Measurements from ENCODE around the gene DBH.

Gene DBH

DNA sequence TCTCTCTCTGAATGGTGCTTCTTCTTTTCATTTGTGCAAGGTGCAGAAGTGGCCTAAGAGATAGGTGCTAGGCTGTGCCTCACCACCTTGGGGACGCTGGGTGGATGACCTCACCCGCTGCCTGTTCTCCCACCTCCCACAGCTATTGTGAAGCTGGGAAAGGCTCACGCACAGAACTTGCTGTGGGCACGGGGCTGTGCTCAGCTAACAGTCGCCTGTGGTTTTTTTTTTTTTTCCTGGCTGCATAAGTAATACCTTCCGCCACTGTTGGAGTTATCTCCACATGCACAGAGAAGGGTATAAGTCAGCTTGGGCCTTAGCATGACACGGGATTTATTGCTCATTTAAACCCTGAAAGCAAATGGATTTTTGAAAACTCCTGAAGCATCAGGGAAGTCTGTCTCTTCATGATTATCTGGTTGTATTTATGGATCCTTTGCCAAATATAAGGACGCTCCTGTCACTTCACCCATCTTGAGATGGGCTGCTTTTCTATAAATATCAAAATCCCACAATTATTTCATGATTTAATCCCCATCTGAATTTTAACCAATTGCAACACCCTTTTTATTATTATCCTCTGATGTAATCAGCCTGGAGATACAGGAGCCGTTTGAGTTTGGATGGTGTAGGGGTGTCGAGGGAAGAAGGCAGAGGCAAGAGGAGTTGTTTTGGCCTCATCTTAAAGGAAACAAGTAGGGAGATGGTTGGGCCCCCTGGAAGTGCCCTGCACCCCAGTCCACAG lies 9.0 kb downstream of the DBH start:
- peak in 1 of 3 experiments; percentile 22 for DNase-seq

GRCh38 chr9:133647148-133647547 lies 11.0 kb downstream of the DBH start:
- DNase-seq, result peak in 1 of 3 experiments; percentile 23

GRCh38 chr9:133647765-133648469 lies 11.8 kb downstream of the DBH start:
- DNase-seq, result no peak

- no peak for DNase-seq
Measured at GRCh38 chr9:133649194-133649593, 13.0 kb downstream of the DBH start.

- DNase-seq, result no peak
Measured at GRCh38 chr9:133650026-133650425, 13.9 kb downstream of the DBH start.

GRCh38 chr9:133653638-133654037 lies 17.5 kb downstream of the DBH start:
- peak in 1 of 3 experiments; percentile 62 for DNase-seq

DNA sequence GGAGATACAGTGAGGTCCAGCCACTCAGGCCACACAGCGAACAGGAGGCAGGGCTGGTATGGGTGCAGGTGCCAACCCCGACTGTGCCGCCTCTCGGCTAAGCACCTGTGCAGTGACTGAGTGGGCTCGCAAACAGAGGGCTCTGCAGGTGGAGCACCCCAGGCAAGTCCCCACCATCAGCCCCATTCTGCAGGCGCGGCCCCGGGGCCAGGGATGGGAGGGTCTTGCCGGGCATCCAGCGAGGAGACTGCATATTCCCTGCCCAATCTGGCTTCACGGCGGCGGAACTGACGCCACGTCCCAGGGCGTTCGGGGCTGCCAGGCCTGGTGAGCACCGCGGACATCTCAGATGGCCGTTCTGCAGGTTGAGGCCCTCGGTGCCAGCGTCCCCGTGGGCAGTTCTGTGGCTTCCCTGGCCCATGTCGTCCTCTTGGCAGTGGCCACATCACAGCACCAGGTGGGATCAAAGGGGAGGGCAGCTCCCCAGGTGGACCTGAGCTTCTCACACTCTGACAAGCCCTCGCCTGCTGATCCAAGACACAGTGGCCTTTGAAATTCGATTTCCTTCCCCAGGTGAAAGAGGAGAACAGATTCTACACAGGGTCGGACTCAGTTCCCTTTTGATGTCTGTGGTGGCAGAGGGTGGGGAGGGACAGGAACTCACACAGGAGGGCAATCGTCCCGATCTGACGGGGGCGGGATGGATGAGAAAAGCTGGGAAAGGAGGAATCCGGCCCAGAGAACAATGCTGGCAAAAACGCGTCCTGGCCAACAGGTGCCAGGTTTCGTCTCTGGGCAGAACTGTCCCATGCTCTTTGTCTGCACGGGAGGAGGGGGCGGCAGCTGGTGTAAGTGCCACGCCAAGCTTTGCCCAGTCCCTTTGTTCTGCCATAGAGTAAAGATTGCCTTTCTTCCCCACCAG lies 18.8 kb downstream of the DBH start:
- peak in 1 of 3 experiments; percentile 20 for DNase-seq

GRCh38 chr9:133655701-133656100 lies 19.5 kb downstream of the DBH start:
- DNase-seq, result no peak

GRCh38 chr9:133656211-133657119 lies 20.3 kb downstream of the DBH start:
- DNase-seq, result peak; percentile 25 to 74 (median 67)

GRCh38 chr9:133657120-133657661 lies 21.0 kb downstream of the DBH start:
- DNase-seq, result peak; percentile 25 to 84 (median 69)

- peak; percentile 42 to 88 (median 81) for DNase-seq
Measured at GRCh38 chr9:133658442-133659431, 22.6 kb downstream of the DBH start.

DNA sequence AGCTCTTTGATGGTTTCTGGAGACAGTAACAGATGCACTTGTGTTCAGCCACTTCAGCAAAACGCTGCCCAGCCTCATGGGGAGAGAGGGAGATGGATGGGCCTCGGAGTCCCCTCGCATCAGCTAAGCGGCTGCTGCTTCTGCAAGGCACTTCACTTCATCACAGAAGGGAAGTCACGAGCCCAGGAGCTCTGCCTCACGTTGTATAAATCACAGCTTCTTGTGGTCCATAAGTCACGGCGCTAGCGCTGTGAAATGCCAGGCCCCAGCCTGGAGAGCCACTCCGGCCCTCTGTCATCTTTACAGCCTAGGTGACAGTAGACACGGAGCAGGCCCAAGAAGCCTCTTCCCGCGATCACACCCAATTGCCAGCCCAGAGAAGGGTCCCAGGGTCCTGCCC lies 23.4 kb downstream of the DBH start:
- peak in 1 of 3 experiments; percentile 36 for DNase-seq

- DNase-seq, result no peak
Measured at GRCh38 chr9:133661846-133662540, 25.8 kb downstream of the DBH start.

DNA sequence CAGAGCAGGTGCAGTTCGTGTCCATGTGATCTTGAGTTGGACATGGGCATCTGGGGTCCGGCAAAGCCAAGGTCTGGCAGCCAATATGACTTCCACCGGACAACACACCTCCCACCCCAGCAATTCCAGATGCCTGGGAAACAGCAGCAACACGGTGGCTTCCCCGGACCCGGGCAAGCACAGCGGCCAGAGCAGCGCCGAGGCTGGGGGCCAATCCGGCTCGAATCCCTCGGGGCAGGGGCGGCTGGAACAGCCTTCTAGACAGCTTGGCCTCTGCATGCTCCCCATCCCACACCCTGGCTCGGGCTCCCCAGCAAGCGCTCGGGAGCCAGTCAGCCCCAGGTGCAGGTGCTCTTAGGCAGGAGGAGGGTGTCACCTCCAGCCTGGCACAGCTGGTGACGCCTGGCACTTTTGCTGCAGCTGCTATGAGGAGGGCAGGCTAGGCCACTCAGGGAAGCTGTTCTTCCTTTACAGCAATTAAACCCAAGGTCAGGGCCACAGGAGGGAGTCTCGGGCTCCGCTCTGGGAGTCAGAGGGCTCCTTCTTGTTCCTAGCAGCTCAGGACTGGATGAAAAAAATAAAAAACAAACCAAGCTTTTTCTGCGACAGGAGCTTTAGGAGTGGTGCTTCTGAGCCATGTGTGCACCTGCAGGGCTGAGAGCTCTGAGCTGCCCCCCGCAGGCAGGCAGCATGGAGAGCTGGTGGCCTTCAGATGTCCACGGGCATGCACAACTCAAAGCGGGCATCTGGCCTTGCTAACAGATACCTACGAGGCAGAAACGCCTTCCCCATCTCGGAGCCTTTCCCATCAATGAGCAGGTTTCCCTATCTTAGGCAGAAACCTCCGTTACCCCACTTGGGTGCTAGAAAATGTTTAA lies 28.2 kb downstream of the DBH start:
- peak; percentile 51 to 96 (median 91) for DNase-seq

- DNase-seq, result no peak
Measured at GRCh38 chr9:133665096-133665495, 28.9 kb downstream of the DBH start.

DNA sequence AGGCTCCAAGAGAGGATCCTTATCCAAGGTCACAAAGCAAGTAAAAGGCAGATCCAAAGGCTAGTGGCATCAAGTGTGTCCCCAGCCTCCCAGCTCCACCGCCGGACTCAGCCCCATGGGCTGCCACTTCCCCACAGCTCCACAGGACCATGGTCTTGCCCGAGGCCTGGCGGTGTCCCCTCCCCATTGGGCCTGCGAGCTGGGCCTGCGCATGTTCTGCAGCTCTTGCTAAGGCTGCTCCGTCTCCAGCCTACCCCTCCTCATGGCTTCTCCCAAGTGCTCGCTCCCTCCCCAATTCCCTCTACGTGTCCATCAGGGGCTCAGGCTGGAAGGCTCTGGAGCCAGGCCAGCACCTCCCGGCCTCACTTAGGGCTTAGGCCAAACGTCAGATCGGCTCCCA lies 29.4 kb downstream of the DBH start:
- DNase-seq, result no peak

- DNase-seq, result no peak
Measured at GRCh38 chr9:133666387-133666786, 30.2 kb downstream of the DBH start.

DNA sequence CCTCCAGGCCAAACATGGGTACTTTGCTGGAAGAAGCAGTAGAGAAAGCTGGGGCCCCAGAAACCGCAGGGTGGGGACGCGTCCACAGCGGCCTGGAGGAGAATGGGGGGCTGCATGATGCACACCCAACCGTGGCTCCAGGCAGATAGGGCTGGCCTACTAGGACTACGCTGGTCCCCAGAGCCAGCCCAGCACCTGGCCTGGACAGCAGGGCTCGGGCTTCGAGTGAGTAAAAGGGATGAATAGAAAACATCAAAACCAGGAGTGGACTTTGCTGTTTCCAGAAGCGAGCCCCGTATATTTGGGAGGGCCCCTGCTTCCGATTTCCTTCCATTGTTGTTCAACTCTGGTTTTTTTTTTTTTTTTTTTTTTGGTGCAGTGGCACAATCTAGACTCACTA lies 30.7 kb downstream of the DBH start:
- DNase-seq, result no peak
